Measurements from ENCODE around the gene ENOPH1.
"Not testable (repeated sequence)": the region's sequence is repeated elsewhere in the genome, so short reads cannot be mapped to it uniquely, and the experiment has no call there.

Gene ENOPH1

DNA sequence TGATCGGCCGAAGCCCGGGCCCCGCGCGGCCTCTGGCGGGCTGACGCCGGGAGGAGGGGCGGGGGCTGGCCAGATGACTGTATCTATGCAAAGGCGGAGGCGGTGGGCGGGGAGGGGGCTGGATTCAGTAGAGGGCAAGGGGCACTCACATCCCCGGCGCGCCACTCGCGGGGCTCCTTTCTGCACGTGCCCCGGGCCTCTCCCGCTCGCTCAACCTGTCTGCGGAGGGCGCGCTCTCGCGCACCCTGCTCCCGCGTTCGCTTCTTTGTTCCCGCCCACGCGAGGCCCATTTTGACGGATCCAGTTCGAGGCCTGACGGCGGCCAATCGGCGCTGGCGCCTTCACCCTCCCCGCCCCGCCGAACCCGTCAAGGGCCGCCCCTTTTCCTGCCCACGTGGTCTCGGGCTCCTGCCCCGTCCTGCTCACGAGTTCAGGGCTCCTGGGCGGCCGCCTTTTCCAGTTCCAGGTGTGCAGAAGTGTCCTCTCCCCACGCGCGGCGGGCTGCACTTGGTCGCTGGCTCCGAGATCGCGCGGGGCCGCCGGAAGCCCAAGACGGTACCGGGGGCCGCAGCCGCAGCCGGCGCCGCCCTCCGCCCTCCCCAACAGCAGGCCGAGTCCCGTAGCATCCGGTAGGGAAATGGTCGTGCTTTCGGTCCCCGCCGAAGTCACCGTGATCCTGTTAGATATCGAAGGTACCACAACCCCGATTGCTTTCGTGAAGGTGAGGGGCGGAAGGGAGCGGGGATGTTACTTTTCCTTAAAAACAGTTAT, at the start of gene ENOPH1, which contains the start of gene HNRNPDL:
ENOPH1 (plus strand) TSS at position 398 of the 771 bp plus-strand sequence; CDS start at position 638, 240 bp downstream.
HNRNPDL (minus strand) TSS at position 270 of the 771 bp plus-strand sequence. CDS start 772 bp downstream, outside the sequence.
- CTCF ChIA-PET: interaction anchor here (2.2 kb wide), 1 partner anchor 56 kb away, joined by 9 read pairs; the partner anchor contains the start of gene HNRNPD
- TF ChIP-seq CTCF (conservative IDR thresholded peaks at IDR 0.05; ENCODE audit: low read depth): no peak
- POLR2A ChIA-PET (ENCODE audit: low non-redundant PET): no interaction called here
- peak; percentile 94 for DNase-seq (ENCODE audit: low spot score)
- H3K27ac ChIP-seq: peak within 1 kb of the TSS; percentile 95

- peak overlapping the region; percentile 20; the same call in 1 of the 2 replicates for H3K27ac ChIP-seq
- DNase-seq (ENCODE audit: low spot score): no peak
- POLR2A ChIA-PET (ENCODE audit: low non-redundant PET): interaction anchor here (1.5 kb wide), 1 partner anchor 48 kb away, joined by 6 read pairs; no protein-coding TSS in a partner anchor
- no peak for TF ChIP-seq CTCF (conservative IDR thresholded peaks at IDR 0.05; ENCODE audit: low read depth)
- CTCF ChIA-PET: interaction anchor here (0.5 to 0.8 kb wide), 3 partner anchors 11 to 363 kb away, joined by 3 to 4 read pairs (median 3); no protein-coding TSS in a partner anchor
These were observed 49.6 kb upstream of the ENOPH1 start for GRCh38 chr4:82380831-82381230.

GRCh38 chr4:82381235-82381634, 49.2 kb upstream of the ENOPH1 start:
- TF ChIP-seq CTCF (conservative IDR thresholded peaks at IDR 0.05; ENCODE audit: low read depth): no peak

GRCh38 chr4:82381661-82382296, 48.6 kb upstream of the ENOPH1 start:
- DNase-seq (ENCODE audit: low spot score): no peak
- ChIA-PET POLR2A (ENCODE audit: low non-redundant PET) (no interaction called here), CTCF (interaction anchor here (0.8 kb wide), 1 partner anchor 10 kb away, joined by 4 read pairs; no protein-coding TSS in a partner anchor)
- no peak for TF ChIP-seq CTCF (conservative IDR thresholded peaks at IDR 0.05; ENCODE audit: low read depth)
- H3K27ac ChIP-seq: no peak overlapping the region

More at GRCh38 chr4:82381235-82381634, 49.2 kb upstream of the ENOPH1 start:
- ChIA-PET POLR2A (ENCODE audit: low non-redundant PET) (interaction anchor here (1.5 kb wide), 1 partner anchor 48 kb away, joined by 6 read pairs; no protein-coding TSS in a partner anchor), CTCF (interaction anchor here (0.8 kb wide), 1 partner anchor 10 kb away, joined by 4 read pairs; no protein-coding TSS in a partner anchor)
- no peak overlapping the region for H3K27ac ChIP-seq
- DNase-seq (ENCODE audit: low spot score): no peak

DNA sequence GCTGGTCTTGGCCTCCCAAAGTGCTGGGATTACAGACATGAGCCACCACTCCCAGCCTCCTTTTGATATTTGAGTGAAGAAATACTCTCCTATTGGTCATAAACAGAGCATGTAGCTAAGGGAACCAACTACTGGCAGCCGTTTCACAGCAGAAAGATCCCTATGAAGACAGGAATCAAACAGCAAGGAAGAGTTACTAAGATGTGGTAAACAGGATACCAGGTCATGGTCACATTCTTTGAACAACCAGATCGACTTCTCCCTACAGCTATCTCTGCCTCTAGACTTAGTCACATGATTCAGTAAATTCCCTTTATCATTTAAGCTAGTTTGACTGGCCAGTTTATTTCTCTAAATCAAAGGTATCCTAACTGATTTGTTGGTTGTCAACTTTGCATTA, 47.6 kb upstream of the ENOPH1 start:
- ChIA-PET CTCF (no interaction called here), POLR2A (ENCODE audit: low non-redundant PET) (no interaction called here)

DNA sequence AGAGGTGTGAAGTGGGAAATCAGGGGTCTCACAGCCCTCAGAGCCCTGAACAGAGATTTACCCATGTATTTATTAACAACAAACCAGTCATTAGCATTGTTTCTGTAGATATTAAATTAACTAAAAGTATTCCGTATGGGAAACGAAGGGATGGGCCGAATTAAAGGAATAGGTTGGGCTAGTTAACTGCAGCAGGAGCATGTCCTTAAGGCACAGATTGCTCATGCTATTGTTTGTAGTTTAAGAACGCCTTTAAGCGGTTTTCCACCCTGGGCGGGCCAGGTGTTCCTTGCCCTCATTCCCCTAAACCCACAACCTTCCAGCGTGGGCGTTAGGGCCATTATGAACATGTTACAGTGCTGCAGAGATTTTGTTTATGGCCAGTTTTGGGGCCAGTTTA, 44.1 kb upstream of the ENOPH1 start:
- H3K27ac ChIP-seq; DNase-seq (ENCODE audit: low spot score); CTCF ChIA-PET; POLR2A ChIA-PET (ENCODE audit: low non-redundant PET): not testable (repeated sequence)

More for the DNA sequence above, 47.6 kb upstream of the ENOPH1 start:
- no peak for TF ChIP-seq CTCF (conservative IDR thresholded peaks at IDR 0.05; ENCODE audit: low read depth)
- H3K27ac ChIP-seq: no peak overlapping the region
- no peak for DNase-seq (ENCODE audit: low spot score)
